Occipital lobe (tissue), 2 donors: Measurements from ENCODE around the gene RHOT2. TPM values are rescaled to one million over a fixed set of nuclear protein-coding genes. Genes with fewer than 3 reads are reported as not detected.

Experiments
- DNase-seq: peaks from one replicate; lab custom pipeline; 2025; lab: John Stamatoyannopoulos, UW
- total RNA-seq: library from RNA; depleted of rRNA; stranded (reverse); fragments of >200 nt; gene quantifications from one replicate; pipeline ENCODE4 v1.2.3, GENCODE V29; 2014

Gene RHOT2
- 20.9 TPM for total RNA-seq

- DNase-seq: peak; percentile 82
Measured at GRCh38 chr16:667780-668518, at the start of gene RHOT2. Gene RHOT2, plus strand, starts transcription at chr16:668132. Its CDS starts 68 bp downstream, at chr16:668200.

DNA sequence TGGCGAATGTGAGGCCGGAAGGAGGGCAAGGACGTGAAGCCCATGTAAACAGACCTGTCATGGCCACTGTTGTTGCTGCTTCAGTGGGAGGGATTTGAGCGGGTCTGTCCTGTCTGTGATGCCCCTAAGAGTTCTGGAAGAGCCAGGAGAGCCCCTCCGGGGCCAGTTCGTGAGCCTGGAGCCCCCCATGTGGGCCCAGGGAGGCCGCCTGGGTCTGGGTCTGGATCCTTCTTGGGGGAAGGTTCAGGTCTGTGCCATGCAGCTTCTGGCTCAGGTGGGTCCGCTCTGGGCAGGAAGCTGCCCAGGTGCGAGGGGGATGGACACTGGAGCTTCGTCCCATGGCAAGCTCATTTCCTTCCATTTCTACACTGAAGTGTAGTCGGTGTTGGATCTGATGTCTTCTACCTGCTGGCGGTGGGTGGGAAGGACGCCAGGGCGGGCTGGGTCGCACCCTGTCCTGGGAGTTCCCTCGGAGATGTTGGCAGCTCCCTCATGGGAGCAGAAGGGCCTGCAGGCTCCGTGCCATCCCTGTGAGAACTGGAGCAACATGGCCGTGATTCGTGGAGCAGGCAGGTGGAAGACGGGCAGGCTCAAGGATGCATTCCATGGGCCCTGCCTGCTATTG is 48.3 kb upstream of the RHOT2 start:
- no peak for DNase-seq

DNA sequence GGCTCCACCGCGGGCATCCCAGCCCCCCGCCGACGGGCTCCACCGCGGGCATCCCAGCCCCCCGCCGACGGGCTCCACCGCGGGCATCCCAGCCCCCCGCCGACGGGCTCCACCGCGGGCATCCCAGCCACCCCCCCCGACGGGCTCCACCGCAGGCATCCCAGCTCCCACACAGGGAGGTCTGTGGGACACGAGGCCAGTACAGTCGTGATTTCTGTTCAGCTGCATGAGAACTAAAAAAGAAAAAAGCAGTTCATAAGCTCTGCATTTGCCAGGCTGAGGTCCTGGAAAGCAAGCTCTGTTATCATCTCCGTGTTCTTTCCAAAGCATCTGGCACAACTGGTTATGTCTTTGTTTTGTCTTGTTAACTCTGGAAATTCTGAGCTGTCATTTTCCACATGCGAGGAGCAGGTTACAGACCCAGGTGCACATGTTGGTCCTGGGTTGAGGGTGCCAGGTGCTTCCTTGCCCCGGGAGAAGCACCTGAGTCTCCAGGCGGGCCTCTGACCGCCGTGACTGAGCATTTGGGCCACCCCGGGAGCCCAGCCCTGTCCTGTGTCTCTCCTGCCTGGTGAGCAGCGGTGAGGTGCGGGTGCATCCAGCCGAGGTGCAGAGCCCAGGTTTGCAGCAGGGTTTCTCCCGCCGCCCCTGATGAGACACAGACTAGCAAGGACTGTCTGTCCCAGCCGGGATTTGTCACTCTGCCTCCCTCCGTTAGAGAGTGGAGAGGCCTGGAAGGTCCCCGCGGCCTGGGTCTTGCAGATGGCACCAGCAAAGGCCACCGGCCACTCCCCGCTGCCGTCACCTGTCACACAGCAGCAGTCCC is 47.0 kb upstream of the RHOT2 start:
- DNase-seq: no peak

DNA sequence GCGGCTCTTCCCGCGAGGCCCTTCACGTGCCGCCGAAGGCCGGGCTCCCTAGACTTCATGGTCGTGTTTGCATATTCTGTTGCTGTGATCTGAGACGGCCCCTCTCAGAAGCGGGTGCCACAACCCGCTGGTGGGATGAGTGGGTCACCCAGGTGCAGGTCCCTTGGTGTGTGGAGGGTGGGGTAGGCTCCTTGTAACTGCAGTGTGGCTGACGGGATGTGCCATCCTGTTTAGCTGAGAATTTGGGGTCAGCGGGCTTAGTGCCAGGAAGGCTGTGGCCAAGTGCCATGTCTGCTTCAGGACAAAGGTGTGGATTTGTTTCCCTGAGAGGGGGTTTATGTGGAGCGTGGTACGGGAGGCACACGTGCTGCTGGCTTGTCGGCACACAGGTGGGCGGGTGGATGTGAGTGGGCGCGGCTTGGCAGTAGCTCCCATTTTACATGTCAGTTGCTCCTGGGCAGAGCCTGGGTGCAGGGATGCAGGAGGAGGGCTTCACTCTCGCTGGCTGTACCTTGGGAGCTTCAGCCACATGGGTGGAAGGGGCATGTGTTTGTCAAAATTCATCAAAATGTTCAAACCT is 46.3 kb upstream of the RHOT2 start:
- no peak for DNase-seq

- DNase-seq: no peak
Measured at GRCh38 chr16:622920-623280, 45.0 kb upstream of the RHOT2 start.

DNA sequence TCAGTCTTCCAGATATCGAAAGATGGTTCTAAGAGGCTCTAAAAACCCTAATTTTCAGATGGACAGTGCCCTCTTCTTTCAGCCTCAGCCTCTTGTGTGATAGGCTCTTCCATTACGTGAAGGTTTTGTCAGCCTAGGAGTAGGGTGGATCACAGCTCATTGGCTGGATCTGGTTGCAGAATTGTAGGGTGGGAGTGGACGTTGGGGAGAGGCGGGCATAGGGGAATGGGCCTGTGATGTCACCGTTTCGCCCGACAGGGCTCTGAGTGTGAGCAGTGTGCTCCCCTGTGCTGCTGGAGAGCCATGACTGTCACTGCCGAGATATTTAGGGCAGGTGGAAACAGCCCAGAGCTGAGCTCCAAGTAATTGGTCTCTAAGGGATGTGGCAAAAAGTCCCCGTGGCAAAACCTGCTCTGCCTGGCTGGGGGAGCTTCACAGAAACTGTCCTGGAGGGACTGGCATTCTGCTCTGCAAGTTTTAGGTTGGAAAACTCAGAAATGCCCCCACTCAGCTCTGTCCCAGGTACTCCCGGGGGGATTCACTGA is 43.3 kb upstream of the RHOT2 start:
- DNase-seq: no peak

- DNase-seq: no peak
Measured at GRCh38 chr16:625117-625976, 42.6 kb upstream of the RHOT2 start.

DNA sequence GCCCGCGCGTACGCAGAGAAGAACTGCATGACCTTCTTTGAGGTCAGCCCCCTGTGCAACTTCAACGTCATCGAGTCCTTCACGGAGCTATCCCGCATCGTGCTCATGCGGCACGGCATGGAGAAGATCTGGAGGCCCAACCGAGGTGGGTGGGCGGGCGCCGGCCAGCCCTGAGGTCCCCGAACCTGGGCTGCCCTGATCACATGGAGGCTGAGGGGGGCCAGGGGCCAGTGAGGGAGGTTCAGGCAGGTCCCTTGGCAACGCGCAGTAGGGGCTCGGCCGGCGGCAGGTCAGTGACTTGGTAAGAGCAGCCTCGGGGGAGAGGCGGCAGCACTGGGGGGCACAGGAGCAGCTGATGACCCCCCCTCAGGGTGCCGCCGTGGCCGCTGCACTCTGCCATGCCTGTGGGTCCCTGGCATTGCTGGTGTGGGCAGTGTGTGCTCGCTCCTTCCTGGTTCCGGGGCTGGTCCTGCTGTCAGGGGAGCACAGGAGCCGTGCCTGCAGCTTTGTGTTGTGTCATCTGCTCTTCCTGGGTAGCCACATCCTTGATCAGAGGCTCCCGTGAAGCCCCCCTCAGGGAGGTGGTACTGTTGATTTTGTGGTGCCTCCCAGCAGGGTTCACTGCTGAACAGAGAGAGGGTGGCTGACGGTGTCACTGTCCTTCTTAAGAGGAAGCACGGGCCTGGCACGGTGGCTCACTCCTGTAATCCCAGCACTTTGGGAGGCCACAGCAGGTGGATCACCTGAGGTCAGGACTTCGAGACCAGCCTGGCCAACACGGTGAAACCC is 41.8 kb upstream of the RHOT2 start:
- no peak for DNase-seq

GRCh38 chr16:626787-627453 is 41.0 kb upstream of the RHOT2 start:
- peak; percentile 53 for DNase-seq

DNA sequence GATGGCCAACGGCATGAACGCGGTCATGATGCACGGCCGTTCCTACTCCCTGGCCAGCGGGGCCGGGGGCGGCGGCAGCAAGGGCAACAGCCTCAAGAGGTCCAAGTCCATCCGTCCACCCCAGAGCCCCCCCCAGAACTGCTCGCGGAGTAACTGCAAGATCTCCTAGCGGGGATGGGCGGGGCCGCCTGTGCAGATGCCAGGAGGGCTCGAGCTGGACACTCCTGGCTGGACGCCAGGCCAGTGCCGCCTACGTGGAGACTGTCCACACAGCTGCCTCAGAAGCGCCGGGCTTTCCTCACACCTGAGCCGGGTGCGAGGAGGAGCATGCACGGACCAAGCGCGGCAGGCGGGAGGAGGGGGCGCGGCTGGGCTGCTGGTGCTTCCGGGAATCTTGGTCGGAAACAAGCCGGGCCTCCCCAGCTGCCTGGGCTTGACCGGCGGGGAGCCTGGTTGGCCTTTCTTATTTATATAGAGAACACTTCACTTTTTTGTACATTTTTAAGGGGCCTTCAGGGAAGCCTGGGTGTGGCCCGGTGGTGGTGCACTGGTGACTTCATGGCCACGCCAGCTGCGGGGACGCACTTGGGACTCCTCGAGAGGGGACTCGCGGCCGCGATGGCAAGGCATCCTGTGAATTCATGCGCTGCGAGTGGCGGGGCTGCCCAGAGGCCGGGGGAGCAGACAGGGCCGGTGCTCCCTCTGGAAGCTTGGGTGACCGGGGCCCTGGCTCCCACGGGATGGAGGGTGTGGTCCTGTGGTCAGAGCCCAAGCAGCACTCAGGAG is 40.3 kb upstream of the RHOT2 start:
- DNase-seq: no peak

DNA sequence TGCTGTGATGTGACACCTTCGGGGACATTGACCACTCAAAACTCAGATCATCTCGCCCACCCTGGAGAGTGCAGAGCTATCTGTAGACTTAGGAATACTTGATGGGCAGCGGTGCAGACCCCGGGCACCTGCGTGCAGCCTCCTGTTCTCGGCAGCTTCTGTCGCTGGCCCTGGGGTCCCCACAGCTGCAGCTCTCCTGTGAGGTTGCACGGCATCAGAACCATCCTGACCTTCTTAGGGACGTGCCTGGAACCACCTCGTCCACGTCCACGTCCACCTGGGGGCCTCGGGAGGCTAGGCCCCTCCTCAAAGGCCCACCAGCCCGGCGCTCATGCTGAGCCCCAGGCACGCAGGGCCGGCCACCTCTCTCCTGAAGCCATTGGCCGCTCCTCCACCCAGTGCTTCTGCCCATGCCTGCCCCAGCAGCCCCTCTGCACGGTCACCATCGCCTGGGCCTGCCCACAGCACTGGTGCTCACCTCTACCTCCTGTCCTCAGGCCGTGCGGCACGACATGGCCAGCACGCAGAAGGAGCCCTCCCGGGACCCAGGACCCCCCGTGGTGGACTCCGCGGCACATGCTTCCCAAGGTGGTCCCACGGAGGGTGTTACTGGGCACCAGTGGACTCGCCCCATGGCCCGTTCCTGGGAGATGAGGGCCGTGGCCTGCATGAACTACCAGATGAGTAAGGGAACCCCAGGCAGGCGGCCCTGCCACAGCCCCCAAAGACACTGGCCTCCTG is 39.4 kb upstream of the RHOT2 start:
- no peak for DNase-seq

GRCh38 chr16:629185-629832 is 38.6 kb upstream of the RHOT2 start:
- no peak for DNase-seq

DNA sequence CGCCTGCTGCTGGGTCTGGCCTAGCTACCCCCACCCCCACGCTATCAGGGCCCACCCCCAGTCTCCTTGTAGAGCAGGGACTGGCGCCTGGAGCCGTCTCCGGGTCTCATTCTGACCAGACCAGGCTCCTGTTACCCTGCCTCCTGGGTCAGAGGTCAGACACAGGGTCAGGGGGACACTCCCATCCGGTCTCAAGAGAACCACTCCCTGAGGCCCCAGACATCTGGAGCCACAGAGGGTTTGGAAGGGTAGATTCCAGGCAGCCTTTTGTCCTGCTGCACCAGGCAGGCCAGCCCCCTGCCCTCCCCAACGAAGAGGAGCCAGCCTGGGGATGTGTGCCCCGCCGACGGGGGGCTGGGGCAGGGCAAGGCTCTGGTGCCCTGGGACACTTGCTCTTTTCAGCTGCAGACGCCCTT is 38.1 kb upstream of the RHOT2 start:
- no peak for DNase-seq

DNA sequence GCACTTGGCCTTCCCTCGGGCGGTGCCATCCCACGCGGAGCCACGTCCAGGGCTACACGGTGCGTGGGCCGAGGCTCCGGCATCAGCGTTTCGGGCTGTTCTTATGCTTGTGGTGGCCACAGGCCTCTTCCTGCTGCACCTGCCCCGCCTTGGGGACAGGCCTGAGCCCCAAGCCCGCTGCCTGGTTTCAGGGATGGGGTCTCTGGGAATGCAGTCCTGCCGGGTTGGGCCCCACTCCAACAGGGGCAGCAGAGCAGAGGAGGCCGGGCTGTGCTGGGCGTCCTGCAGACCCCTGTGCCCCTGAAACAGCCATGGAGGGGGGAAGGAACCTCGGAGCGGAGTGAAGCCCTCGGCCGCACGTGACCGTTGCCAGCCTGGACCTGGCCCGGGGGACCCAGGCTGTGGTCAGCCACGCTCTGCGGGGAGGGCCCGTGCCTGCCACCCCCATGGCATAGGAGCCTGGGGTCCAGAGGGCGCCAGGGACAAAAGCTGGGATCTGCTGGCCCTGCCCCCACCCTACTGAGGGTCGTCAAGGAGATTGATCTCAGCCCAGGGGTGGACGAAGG is 37.6 kb upstream of the RHOT2 start:
- DNase-seq: no peak

DNA sequence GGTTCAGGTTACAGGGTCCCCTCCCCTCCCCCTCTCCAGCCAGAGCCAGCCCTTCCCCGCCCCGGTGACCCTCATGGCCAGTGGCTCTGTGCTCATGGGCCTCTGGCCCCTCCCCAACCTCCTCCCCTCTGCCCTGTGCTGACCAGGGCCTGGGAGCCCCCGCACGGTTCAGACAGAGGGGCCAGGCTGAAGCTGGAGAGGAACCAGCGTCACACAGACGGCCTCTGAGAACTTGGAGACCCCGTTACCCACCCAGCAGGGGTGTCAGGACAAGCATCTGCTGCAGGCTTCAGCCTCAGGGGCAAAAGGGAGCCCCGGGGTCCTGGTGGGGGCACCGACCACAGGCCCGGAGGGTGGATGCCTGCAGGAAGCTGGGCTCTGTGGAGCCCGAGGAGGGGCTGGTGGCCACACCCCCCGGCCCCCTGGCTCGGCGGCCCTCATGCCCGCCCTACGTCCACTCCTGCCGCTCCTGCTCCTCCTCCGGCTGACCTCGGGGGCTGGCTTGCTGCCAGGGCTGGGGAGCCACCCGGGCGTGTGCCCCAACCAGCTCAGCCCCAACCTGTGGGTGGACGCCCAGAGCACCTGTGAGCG is 37.0 kb upstream of the RHOT2 start, which contains the start of gene WFIKKN1:
Gene WFIKKN1 (plus strand): TSS at position 171 of the 591 bp plus-strand sequence. CDS start 269 bp downstream, at position 440.
- no peak for DNase-seq

DNA sequence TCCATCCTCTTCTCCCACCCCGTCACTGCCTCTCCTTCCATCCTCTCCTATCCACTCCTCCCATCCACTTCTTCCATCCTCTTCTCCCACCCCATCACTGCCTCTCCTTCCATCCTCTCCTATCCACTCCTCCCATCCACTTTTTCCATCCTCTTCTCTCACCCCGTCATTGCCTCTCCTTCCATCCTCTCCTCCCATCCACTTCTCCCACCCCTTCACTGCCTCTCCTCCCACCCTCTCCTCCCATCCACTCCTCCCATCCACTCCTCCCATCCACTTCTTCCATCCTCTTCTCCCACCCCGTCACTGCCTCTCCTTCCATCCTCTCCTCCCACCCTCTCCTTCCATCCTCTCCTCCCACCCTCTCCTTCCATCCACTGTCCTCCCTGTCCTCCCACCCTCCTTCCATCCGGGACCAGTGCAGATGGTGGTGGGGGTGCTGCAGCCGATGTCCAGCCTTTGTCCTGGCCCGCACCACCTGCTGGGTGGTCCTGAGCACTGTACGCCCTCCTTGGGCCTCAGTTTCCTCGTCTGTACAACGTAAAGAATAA is 36.0 kb upstream of the RHOT2 start:
- DNase-seq: no peak
